Endometrial microvascular endothelial cells (primary cell): ENCODE data around the gene MAGEA9B. TPM values are rescaled to one million over a fixed set of nuclear protein-coding genes. Genes with fewer than 3 reads are reported as not detected.
"Not testable (repeated sequence)": the region's sequence is repeated elsewhere in the genome, so short reads cannot be mapped to it uniquely, and the experiment has no call there.

ENCODE experiments used
- in situ Hi-C: cut with HindIII; loops from 2 replicates; pipeline ENCODE4 v1.10.0; 2017; ENCODE audit warnings: low sequenced_read_pairs, low pct_unique_long_range_greater_than_20kb; ENCODE audit errors: inconsistent ontology term
- total RNA-seq: library from RNA; depleted of rRNA; stranded (reverse); fragments of >200 nt; gene quantifications from one replicate; pipeline ENCODE4 v1.2.3, GENCODE V29; 2015; ENCODE audit errors: inconsistent ontology term

Gene MAGEA9B
- total RNA-seq, 1 donor from 2014 or later = not detected

DNA sequence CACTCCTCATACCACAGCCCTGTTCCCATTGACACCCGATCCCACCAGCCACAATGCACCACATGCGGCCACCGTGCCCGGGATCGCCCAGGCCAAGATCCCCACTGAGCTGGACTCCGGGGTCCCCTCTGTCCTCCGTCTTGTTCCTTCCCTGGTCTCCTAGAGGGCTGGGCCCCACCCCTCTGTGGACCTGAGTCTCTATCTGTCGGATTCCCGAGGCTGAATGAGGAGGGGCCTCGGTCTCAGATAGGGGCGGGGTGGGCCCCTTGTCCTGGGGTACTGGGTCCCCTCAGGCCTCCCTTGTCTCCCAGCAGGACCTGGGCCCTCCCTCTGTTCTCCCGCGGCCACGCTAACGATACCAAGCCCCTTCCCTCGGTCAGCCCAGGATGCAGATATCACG is 1.6 kb downstream of the MAGEA9B start:
- in situ Hi-C loops = not testable (repeated sequence)

DNA sequence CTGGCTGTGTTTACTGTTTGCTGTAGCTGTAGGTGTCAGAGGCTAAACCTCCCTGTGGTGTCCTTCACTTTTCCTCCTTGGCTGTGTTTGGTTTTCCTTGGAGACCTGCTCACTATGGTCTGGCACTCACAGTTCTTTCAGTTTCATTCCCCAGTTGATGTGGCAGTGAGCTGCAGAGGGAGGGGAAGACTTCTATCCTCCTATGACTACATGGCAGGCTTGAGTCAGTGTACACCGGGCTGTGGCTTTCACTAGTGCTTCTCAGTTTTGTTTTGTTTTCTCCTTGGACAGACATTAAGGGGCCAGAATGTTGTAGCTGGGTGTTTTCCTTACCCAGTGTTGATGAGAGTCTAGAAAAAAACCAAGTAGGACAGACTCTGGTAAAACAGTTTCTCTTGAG is 13.8 kb downstream of the MAGEA9B start:
- in situ Hi-C loops = not testable (repeated sequence)

DNA sequence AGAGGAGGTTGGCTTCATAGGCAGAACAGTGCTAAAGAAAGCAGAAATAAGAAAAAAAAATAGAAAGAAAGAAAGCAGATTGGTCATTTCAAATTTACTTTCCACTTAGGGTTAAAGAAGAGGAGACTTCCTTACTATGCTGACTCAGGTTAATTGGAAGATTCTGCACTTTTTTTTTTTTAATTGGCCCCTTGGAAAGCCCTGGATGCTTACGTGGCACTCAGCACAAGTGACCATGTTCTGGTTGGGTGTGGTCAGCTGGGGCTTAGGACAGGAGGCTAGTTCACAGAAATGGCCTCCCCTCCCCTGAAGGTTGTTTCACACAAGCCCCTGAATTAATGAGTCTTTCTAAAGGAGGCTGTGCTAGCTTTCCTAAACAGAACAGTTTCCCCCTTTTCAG is 14.5 kb downstream of the MAGEA9B start:
- in situ Hi-C loops = no loop called here

DNA sequence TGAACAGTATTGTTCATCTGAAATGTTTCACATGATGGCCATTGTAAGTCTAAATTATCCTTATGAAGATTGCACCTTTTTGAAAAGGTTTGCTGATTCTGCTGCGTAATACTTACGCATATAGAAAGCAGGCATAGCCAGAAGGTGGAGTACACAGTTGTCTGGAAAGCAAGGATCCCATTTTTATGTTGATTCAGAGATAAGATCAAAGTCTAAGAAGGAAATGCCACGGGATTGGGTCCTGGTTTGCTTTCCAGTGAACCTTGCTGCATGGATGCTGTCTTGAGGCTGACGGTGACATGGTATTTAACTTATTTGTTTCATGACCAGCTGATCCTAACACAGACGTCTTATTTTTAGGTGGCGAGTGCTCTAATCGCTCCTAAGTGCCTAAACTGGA is 15.5 kb downstream of the MAGEA9B start:
- in situ Hi-C loops = no loop called here

DNA sequence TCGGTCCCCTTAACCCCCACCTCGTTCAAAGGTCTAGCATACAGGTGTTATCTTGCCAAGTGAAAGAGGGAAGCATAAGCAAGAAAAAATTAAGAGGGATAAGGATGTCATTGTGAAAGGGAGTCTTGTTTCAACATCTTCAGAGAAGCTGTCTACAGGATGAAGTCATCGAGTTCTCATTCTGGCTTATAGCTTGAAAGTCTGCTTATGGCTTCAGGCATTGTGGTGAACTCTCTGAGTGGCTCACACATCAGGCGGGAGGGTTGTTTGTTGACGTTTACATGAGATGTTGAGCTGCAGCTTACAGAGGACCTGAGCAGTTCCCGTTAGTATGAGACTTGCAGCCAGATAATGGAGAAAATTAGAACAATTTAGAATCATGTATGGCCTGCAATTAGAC is 16.6 kb downstream of the MAGEA9B start:
- in situ Hi-C loops = no loop called here

DNA sequence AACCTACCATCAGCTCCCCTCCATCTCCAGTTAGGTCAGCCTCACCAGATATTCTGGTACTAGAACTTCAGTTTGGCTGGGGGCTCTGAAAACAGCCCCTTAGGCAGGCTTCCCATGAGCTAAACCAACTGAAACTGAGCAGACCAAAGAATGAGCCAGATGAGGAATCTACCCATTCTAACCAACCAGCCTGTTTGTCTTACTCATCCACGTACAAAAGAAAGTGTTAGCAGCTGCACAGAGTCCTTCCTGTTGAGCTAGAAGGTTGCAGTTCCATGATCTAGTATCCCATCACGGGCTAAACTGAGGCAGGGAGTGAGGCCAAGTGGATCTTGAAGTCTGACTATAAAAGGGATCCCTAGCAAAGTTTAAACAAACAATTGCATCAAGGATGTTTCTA is 17.5 kb downstream of the MAGEA9B start:
- in situ Hi-C loops = no loop called here

DNA sequence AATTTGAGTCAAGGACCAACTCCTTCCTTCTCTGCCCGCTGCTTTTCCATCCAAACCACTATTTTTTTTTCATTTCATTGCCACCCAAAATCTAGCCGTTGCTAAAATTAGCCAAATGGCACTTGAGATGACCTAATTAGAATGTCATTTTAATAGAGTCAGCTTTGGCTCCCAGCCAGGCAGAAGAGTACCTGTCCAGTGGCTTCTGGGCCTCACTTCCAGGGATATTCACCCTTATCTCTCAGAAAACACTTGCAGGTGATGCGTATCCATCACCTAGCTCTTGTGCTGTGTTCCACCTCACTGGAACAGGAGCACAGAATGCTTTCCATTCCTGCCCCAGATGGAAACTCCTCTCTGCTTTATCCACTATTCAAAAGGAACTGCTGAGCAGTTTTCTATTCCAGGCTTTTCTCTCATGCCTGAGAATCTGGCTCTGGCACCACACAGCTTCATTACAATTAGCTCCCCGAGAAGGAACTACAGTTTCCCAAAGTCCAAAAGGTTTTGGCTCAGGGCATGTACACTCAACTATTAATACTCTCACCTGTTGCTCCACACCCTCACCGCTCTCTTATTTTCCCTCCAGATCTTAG is 18.5 kb downstream of the MAGEA9B start:
- in situ Hi-C loops = no loop called here

DNA sequence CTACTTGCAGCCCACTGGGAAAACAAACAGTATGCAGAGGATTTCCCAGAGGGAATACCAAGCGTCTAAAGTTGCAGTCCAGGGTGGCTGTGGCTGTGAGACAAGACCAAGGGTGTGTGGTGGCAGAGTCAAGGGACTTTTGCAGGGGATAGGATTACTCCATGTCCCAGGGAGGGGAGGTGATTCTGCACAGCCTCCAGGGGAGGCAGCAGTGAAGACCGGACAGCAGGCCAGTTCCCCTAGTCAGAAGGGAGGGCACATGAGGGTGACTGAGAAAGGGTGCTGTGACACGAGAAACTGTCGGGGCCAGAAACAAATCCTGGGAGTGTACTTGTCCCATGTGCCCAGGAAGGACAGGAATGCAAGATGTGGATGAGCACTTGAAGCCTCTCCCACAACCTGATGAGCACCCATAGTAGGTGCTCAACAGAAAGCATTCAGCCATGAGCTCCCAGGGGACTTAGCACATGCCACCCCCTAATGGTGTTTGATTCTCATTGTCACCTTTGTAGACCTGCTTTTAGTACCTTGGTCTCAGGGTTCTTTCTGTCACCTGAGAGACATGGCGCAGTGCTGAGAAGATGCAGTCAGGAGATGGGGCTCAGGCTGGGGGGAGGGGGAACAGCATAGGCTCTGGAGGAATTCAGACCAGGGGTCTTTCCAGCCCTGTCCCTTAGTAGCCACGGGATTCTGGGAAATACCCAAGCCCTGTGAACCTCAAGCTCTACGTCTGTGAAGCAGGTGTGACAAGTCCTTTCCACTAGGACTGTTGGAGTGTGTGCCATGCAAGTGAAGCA is 19.4 kb downstream of the MAGEA9B start:
- in situ Hi-C loops = no loop called here

DNA sequence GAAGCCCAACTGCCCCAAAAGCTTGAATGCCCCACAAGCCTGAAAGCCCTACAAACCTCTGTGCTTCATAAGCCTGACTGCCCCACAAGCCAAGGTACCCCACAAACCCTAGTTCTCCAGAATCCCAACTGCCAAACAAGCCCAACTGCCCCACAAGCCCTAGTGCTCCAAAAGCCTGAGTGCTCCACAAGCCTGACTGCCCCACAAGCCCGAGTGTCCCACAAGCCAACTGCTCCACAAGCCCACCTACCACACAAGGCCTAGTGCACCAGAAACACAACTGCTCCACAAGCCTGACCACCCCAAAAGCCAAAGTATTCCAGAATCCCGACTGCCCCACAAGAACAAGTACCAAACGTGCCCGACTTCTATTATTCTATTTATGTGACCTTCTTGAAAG is 23.9 kb downstream of the MAGEA9B start:
- in situ Hi-C loops = no loop called here

DNA sequence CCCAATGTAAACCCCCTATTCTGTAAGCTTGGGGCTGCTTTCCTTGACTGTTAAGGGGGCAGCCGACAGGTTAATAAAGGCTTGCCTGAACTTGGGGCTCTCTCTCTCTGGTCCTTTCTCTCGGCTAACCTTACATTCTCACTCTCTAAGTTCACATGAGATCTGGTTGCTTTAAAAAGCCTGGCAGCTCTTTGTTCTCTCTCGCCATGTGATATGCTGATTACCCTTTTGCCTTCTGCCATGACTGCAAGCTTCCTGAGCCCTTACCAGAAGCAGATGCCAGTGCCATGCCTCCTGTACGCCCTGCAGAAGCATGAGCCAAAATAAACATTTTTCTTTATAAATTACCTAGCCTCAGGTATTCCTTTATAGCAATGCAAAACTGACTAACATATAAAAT is 32.0 kb downstream of the MAGEA9B start:
- in situ Hi-C loops = not testable (repeated sequence)

DNA sequence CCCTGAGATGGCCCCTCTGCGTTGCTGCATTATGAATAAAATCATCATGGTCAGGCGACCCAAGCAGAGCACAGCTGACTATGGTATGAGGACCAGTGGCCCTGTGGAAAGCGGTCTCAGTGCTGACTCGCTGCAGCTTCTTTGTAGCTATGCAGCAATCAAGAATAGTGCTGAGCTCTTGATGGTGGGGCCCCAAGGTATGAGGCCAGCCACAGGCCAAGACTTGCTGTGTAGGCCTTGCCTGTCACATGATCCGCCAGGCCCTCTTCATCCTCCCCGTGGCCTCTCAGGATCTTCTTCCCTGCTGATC is 35.4 kb downstream of the MAGEA9B start:
- in situ Hi-C loops = not testable (repeated sequence)

DNA sequence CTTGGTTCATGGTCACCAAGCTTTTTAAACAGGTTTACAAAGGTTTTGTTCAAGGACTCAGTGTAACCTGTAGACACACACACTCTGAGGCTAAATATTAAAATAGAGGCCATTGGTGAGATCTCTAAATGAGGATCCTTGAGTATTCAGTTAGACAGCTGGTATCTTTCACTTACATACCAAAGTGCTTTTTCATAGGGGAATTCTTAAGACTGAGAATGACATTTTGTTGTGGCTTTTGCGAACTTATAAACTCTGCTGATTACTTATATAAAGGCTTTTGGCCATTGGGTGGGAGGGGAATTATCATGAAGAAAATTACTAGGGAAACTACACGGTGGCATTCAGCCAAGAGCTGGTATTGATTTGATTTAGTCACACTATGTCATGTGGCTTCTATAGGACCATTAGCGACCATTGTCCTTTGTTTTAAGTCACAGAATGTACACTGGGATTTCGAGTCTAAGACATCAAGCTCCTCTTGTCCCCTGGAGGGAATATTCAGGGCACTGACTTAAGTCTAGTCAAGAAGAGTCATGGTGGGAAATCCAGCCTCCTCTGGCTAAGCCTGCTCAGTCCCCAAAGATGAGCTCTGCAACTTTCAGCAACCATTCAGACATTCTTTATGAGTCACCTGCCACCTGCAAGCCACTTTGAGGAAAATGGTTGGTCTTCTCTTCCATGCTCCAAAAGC is 35.9 kb downstream of the MAGEA9B start:
- in situ Hi-C loops = not testable (repeated sequence)

DNA sequence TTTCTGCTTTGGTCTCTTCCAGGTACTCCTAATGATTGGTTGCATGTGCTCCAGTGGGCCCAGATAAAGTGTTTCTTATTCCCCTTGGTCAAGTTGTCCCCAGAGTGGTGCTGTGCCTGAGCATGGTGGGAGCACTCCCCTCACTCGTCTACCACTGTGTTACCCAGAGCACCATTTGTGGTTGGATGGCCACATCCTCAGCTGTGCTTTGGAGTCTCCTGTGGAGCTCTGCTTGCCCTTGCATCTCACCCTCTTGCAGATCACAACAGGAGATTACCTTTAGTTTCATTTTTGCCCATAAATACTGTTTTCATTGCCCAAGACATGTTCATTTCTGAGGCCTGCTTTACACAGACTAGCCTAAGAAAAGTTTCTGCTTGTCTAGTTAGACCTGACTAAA is 36.8 kb downstream of the MAGEA9B start:
- in situ Hi-C loops = not testable (repeated sequence)

DNA sequence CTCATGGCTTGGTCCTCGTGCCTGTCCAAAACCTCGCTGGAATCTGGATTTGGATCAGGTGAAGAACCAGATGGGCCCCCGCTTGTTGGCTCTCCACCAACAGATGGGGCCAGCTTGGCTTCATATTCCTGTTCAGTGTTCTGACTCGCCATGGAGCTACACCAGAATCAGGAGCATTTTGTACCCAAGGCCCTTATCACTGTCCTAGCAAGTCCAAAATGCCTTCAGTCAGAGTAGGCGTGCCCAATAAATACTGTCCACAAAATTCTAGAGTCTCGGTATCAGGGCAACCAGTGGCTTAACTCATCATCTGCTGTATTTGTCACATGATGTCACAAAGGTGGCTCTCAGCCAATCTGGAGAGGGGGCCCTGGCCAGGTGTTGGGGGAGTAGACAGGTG is 37.6 kb downstream of the MAGEA9B start, which contains the start of gene HSFX3:
Gene HSFX3, minus strand, starts transcription at position 224 of the 400 bp plus-strand sequence. Its CDS starts 72 bp downstream, at position 152.
- in situ Hi-C loops = not testable (repeated sequence)

DNA sequence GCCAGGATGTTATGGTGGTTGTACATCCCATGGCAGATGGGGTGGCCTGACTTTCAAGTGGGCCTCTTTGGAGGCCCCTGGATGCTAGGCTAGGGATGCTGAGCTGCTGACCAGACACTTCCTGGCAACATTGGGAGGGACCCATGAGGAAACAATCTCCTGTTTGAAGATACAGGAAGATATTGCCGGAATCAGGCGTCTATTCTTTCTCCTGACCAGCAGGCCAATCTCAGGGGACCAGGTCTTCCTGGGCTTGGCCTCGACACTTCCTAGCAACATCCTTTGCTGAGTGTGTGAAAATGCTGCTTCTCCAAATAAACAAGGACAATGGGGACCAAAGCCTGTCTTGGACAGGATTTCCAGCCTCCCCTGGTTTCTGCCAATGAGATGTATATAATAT is 39.5 kb downstream of the MAGEA9B start:
- in situ Hi-C loops = not testable (repeated sequence)

DNA sequence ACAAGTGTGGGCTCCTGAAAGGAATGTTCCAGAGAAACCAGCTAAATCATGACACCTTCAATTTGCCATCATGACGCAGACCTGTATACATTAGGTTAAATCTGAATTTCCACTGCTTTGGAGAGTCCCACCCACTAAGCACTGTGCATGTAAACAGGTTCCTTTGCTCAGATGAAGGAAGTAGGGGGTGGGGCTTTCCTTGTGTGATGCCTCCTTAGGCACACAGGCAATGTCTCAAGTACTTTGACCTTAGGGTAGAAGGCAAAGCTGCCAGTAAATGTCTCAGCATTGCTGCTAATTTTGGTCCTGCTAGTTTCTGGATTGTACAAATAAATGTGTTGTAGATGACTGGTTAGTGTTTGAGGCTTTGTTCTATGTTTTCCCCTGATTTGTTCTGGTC is 40.3 kb downstream of the MAGEA9B start:
- in situ Hi-C loops = not testable (repeated sequence)

DNA sequence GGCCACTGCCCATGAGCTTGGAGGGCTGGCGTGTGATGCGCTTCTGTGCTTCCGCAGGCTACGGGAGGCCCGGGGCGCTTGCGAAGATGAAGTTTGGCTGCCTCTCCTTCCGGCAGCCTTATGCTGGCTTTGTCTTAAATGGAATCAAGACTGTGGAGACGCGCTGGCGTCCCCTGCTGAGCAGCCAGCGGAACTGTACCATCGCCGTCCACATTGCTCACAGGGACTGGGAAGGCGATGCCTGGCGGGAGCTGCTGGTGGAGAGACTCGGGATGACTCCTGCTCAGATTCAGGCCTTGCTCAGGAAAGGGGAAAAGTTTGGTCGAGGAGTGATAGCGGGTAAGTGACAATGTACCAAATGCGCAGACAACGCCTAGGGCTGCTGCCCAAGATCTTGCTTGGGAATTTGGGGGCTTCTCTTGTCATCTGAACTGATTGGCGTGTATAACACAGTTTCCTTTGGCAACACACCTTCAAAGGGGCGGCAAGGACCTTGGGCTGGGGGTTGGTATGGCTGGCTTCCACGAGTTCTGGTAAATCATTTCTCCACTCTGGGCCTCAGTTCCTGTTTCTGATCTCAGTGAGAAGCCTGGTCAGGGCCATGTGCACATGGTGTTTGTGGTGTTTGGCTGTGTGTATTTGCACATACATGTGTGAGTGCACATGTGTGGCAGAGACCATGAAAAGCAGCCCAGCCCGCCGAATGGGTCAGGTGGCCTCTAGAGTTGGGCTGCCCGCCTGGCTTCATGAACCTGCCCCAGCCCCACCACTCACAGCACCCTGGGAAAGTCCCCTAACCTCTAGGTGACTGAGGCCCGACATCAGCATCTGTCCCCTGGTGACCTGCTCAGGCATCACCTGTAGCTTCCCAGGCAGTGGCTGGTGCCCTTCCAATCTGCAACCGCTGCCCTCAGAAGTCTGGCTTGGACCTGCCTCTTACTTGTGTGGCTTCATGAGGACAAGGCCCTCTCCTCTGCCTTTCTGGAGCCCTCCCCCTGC is 41.4 kb downstream of the MAGEA9B start:
- in situ Hi-C loops = not testable (repeated sequence)

DNA sequence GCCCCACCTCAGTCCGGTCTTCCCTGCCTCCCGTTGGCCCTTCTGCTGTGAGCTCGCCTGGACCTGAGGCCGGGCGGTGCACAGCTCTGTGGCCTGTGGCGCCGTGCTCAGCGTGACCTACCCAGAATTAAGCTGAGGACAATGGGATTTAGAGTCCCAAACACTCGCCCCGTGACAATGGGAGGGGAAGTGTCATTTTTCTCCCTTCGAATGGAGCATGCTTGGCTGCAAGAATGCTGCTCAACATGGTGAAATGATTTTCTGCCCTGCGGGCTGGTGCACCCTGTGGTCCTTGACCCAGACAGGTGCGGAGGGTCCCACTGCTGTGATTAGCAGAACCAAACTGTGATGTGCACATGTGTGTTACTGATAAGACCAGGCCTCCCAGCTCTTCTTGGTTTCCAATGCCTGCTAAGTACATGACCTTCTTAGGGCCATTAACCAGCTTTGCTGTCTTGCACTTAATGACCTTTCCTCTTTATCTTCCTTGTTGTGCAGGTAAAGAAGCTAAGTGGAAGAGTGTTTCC is 45.7 kb downstream of the MAGEA9B start:
- in situ Hi-C loops = no loop called here
